Left lung (tissue), 10 donors: ENCODE results near the gene CDH13. TPM values are rescaled to one million over a fixed set of nuclear protein-coding genes. Genes with fewer than 3 reads are reported as not detected.

Experiments used
- ATAC-seq: fragments of 200-7000 bp; cut with Tn5 transposase; one replicate; pipeline ENCODE4 v1.9.1; 2020; ENCODE audit warnings: moderate library complexity
- DNase-seq, 4 donors: peaks; one replicate each; pipeline ENCODE4 v3.0.0-alpha.2; 2013 to 2020
- H3K27ac ChIP-seq, 2 donors: fragments of 200-600 bp; sonication (generic) in 1 of 2; one replicate each; pipeline versions ENCODE4 v1.5.0 to v1.8.0; 2020 to 2021
- H3K27me3 ChIP-seq, 2 donors: fragments of 200-600 bp; sonication (generic) in 1 of 2; one replicate each; pipeline versions ENCODE4 v1.5.0 to v1.8.0; 2020 to 2021
- H3K36me3 ChIP-seq, 2 donors: fragments of 200-600 bp; sonication (generic) in 1 of 2; one replicate each; pipeline versions ENCODE4 v1.5.0 to v1.8.0; 2020 to 2021
- H3K4me1 ChIP-seq, 2 donors: fragments of 200-600 bp; one replicate each; pipeline ENCODE4 v1.8.0; 2021
- H3K4me3 ChIP-seq, 2 donors: fragments of 200-600 bp; sonication (generic) in 1 of 2; one replicate each; pipeline versions ENCODE4 v1.5.0 to v1.8.0; 2020 to 2021; ENCODE audit warnings: mild to moderate bottlenecking in 1 of 2
- H3K9me3 ChIP-seq, 2 donors: fragments of 200-600 bp; sonication (generic) in 1 of 2; one replicate each; pipeline versions ENCODE4 v1.5.0 to v1.8.0; 2020 to 2021
- CTCF ChIP-seq, 2 donors: fragments of 200-600 bp; sonication (generic) in 1 of 2; IDR thresholded peaks; one replicate each; pipeline versions ENCODE4 v1.5.0 to v1.8.0; 2021; ENCODE audit warnings: antibody characterized with exemption in 2 of 2
- intact Hi-C, 2 donors: fragments of 100-400 bp; cut with DNase I; formaldehyde crosslinking; loops; one replicate each; pipeline versions ENCODE4 v1.11.2 to v1.14.2; 2022
- polyA plus RNA-seq, 6 donors: library from polyadenylated mRNA; unstranded; fragments of 120-200 nt; gene quantifications; one replicate each; pipeline ENCODE4 v1.2.1, GENCODE V29; 2013; ENCODE audit not compliant: insufficient read length in 6 of 6
- total RNA-seq, 2 donors: library from RNA; stranded (reverse); fragmentation: NEBNext Ultra II Directional; extraction: Animal tissue kit (Norgen Biotek cat#: 25700); gene quantifications; one replicate each; pipeline ENCODE4 v1.2.1, GENCODE V29; 2021
- donor health status: DM: no; HTN: yes; CAD: no.
- donor health status: DM: no; HTN: no; CAD: no.

CDH13 gene
- total and polyA plus RNA-seq, 8 donors: 2.7 to 20.3 (median 3.2) TPM

- no peak for ATAC-seq
These were observed 378.3 kb downstream of the CDH13 start for GRCh38 chr16:83004868-83005652.

DNA sequence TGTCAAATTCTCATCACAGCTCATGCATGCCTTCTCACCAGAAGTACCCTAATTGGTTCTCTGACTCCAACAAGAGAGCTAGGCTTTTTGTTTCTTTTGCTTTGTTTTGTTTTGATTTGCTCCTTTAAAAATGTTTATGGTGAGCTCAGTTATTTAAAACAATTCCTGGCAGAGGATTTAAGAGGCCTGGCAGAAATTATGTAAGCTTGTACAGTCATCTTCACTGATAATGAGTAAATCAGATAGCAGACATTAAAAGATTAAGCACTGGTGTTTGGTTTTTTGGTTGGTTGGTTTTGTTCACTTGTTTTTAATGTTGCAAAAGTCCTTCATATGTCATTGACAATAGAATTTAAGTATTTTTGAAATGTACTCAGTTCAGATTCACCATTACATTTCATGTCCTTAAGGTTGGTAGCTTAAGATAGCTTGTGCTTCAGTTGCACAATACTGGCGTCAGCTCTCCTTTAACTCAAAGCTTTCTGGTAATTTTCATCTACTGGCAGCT lies 378.9 kb downstream of the CDH13 start:
- no peaks in the 10 kb centered on the region for H3K9me3 ChIP-seq
- DNase-seq (no peak), ATAC-seq (no peak)
- no peaks in the 10 kb centered on the region for H3K36me3 ChIP-seq
- H3K4me1 ChIP-seq: peaks cover 3 to 4% of the 10 kb centered on the region in 2 donors
- no peak for TF ChIP-seq CTCF (IDR thresholded peaks at IDR 0.05)
- intact Hi-C loops: no loop called here
- H3K4me3 ChIP-seq: no peak overlapping the region
- H3K27me3 ChIP-seq: no peaks in the 10 kb centered on the region
- no peak overlapping the region for H3K27ac ChIP-seq

More at GRCh38 chr16:83004868-83005652, 378.3 kb downstream of the CDH13 start:
- H3K9me3 ChIP-seq: no peaks in the 10 kb centered on the region
- H3K4me3 ChIP-seq: no peak overlapping the region
- TF ChIP-seq CTCF (IDR thresholded peaks at IDR 0.05): no peak
- H3K4me1 ChIP-seq: peaks cover 3 to 4% of the 10 kb centered on the region in 2 donors
- no peaks in the 10 kb centered on the region for H3K36me3 ChIP-seq
- DNase-seq: no peak
- no peak overlapping the region for H3K27ac ChIP-seq
- no peaks in the 10 kb centered on the region for H3K27me3 ChIP-seq
- intact Hi-C loops: no loop called here

DNA sequence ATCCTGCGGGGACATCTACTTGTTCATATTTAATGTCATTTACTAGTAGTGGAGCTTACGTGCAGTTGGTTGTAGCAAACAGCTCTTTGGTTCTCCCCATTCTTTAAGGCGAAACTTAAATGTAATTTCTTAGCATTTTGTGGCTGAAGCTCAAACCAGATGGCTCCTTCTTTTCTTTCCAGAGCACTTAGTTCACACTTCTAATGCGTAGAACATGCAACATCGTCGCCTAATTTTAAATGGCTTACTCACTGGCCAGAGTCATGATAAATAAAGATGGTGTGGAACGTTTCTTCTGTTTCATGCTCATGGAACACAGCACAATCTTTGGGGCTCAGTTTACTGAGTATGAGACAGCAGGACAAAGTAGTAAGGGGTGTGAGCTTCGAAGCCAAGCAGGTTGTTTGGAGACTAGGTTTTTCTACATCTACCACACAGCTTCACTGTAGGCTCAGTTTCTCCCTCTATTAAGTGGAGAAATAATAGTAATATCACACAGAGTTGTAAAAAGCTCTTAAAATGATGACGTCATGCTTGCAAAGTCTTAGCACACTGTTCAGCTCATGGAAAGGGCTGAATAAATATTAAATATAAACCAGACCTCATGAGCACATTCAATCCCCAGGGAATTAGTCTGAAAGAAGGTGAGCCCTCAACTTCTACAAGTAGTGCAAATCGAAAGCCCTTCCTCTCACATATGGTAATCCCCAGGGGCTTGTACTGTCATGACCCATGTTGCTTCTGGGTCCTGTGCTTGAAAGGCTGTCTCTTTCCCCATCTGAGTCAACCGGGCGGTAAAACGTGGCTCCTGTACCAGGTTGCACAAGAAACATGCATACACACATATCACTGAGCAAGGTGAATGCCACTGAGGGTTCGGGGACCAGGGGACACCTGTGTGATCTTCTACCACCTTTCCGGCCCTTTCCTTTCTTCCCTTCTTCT lies 384.3 kb downstream of the CDH13 start:
- no peaks in the 10 kb centered on the region for H3K9me3 ChIP-seq
- no peaks in the 10 kb centered on the region for H3K36me3 ChIP-seq
- no peak overlapping the region for H3K4me3 ChIP-seq
- no peak overlapping the region for H3K27ac ChIP-seq
- no peak for TF ChIP-seq CTCF (IDR thresholded peaks at IDR 0.05)
- DNase-seq (no peak), ATAC-seq (no peak)
- no peaks in the 10 kb centered on the region for H3K4me1 ChIP-seq
- intact Hi-C loops: no loop called here
- no peaks in the 10 kb centered on the region for H3K27me3 ChIP-seq

DNA sequence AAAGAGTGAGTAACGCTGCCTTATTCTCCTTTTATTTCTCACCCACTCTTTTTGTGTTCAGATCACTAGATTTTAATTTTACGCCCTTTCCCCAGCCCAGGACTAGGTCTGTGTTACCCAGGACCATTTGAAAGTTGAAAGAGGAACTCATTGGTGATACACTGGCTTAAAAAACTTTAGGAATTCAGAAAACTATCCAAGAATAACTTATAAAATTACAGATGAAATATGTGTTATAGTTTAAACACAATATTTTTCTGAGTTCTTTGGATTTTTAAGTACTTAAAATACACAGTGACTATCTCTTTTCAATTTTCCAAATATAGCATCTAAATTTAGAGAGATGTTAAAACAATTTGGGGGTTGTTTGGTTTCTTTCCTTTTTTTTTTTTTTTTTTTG lies 385.2 kb downstream of the CDH13 start:
- intact Hi-C loops: no loop called here
- H3K27me3 ChIP-seq: no peaks in the 10 kb centered on the region
- H3K9me3 ChIP-seq: no peaks in the 10 kb centered on the region
- H3K36me3 ChIP-seq: no peaks in the 10 kb centered on the region
- H3K27ac ChIP-seq: no peak overlapping the region
- TF ChIP-seq CTCF (IDR thresholded peaks at IDR 0.05): no peak
- ATAC-seq: no peak
- no peak overlapping the region for H3K4me3 ChIP-seq
- no peak for DNase-seq
- no peaks in the 10 kb centered on the region for H3K4me1 ChIP-seq

- no peaks in the 10 kb centered on the region for H3K36me3 ChIP-seq
- no peak overlapping the region for H3K4me3 ChIP-seq
- no peak for ATAC-seq
- no peak for TF ChIP-seq CTCF (IDR thresholded peaks at IDR 0.05)
- DNase-seq: no peak
- no peaks in the 10 kb centered on the region for H3K9me3 ChIP-seq
- no peak overlapping the region for H3K27ac ChIP-seq
- no peaks in the 10 kb centered on the region for H3K27me3 ChIP-seq
- intact Hi-C loops: no loop called here
- no peaks in the 10 kb centered on the region for H3K4me1 ChIP-seq
These were observed 386.3 kb downstream of the CDH13 start for GRCh38 chr16:83013071-83013470.
